GM13977 (cell line): ENCODE measurements around the gene MACROH2A1.

ENCODE experiments used
- DNase-seq: peaks from one replicate; pipeline ENCODE4 v3.0.0; 2012; ENCODE audit warnings: low spot score
- in situ Hi-C: fragments of 300-500 bp; cut with MboI; formaldehyde crosslinking; loops from one replicate; pipeline ENCODE4 v1.12.0; 2022; ENCODE audit warnings: low sequenced_read_pairs, low pct_unique_long_range_greater_than_20kb, mixed read lengths, inconsistent platforms; ENCODE audit not compliant: unreplicated experiment
- TF ChIP-seq, protein P1 (sequence below): IDR thresholded peaks from 2 replicates; pipeline ENCODE4 v1.5.1; 2012; ENCODE audit warnings: mild to moderate bottlenecking, control low read depth; ENCODE audit not compliant: insufficient read depth; ENCODE audit errors: extremely low read depth, missing control alignments

MACROH2A1 gene

GRCh38 chr5:135329066-135329912, 69.7 kb downstream of the MACROH2A1 start:
- in situ Hi-C loops, result no loop called here
- TF ChIP-seq, protein P1, sequence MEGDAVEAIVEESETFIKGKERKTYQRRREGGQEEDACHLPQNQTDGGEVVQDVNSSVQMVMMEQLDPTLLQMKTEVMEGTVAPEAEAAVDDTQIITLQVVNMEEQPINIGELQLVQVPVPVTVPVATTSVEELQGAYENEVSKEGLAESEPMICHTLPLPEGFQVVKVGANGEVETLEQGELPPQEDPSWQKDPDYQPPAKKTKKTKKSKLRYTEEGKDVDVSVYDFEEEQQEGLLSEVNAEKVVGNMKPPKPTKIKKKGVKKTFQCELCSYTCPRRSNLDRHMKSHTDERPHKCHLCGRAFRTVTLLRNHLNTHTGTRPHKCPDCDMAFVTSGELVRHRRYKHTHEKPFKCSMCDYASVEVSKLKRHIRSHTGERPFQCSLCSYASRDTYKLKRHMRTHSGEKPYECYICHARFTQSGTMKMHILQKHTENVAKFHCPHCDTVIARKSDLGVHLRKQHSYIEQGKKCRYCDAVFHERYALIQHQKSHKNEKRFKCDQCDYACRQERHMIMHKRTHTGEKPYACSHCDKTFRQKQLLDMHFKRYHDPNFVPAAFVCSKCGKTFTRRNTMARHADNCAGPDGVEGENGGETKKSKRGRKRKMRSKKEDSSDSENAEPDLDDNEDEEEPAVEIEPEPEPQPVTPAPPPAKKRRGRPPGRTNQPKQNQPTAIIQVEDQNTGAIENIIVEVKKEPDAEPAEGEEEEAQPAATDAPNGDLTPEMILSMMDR, result no peak
- DNase-seq, result no peak

- no peak for DNase-seq
- in situ Hi-C loops, result no loop called here
- TF ChIP-seq, protein P1, result no peak
Measured at GRCh38 chr5:135328128-135328687, 70.8 kb downstream of the MACROH2A1 start.

- in situ Hi-C loops, result no loop called here
- no peak for DNase-seq
- TF ChIP-seq, protein P1, result no peak
Measured at GRCh38 chr5:135327429-135328127, 71.5 kb downstream of the MACROH2A1 start.

DNA sequence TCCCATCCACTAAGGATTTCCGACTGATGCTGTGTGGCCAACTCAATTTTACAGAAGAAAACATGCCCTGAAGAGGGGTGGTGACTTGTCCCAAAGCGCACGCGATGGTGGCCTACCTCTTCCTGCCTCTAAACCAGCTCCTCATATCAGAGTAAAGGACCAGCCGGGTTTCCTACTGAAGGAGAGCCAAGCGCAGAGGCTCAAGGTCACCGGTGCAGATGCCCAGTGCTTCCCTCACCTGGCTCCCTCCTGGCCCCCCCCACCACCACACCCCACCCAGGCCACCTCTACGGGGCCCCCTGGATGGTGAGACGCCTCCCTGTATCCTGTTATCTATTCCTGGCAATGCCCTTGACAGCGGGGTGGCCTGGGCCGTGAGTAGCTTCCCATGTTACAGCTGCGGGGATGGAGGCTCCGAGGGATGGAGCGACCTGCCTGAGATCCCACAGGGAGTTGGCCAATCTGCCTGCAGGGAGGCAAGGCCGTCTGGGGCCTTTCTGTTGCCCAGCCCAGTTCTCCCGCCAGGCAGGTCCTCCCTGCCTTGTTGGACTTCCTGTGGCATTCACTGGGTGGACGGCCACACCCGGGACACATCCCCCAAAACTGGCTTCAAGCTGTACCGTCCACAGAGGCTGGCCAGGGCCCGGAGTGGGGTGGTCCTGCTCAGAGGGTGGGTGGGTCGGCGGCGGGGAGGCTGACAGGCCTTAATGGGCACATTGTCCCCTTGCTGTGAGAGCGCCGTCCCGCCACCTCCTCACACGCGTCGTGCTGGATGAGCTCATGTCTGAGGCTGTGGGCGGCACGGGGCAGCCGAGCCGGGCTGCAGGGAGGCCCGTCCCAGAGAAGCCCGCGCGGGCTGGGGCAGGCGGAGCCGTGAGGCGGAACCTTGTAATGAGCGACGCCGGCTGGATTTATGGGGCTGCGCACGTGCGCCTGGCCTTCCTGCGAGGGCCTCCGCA, 72.5 kb downstream of the MACROH2A1 start:
- no peak for DNase-seq
- TF ChIP-seq, protein P1, result no peak
- in situ Hi-C loops, result no loop called here

GRCh38 chr5:135324897-135325650, 74.0 kb downstream of the MACROH2A1 start:
- DNase-seq, result no peak
- TF ChIP-seq, protein P1, result no peak
- in situ Hi-C loops, result no loop called here
